Ovary (tissue), 9 donors: ENCODE measurements around the gene MYEF2. TPM values are rescaled to one million over a fixed set of nuclear protein-coding genes. Genes with fewer than 3 reads are reported as not detected.

Experiments used
- DNase-seq, 5 donors: peaks; one replicate each; pipeline ENCODE4 v3.0.0-alpha.2; 2019 to 2020
- H3K27ac ChIP-seq, 2 donors: fragments of 200-600 bp; one replicate each; pipeline versions ENCODE4 v1.5.1 to v1.8.0; 2019 to 2022
- H3K27me3 ChIP-seq: fragments of 200-600 bp; one replicate; pipeline ENCODE4 v1.8.0; 2022
- H3K36me3 ChIP-seq: fragments of 200-600 bp; sonication (generic); one replicate; pipeline ENCODE4 v1.5.1; 2019
- H3K4me1 ChIP-seq: one replicate; pipeline ENCODE4 v1.8.1; 2013; ENCODE audit warnings: mild to moderate bottlenecking, moderate library complexity; ENCODE audit not compliant: insufficient read depth
- H3K4me3 ChIP-seq: fragments of 200-600 bp; sonication (generic); one replicate; pipeline ENCODE4 v1.5.1; 2017
- H3K9me3 ChIP-seq, 2 donors: fragments of 200-600 bp in 1 of 2; sonication (generic) in 1 of 2; one replicate each; pipeline versions ENCODE4 v1.5.1 to v1.8.1; 2013 to 2019; ENCODE audit warnings: mild to moderate bottlenecking in 1 of 2, moderate library complexity in 1 of 2
- CTCF ChIP-seq, 3 donors: fragments of 450-650 bp in 2 of 3; fragments of 200-600 bp in 1 of 3; IDR thresholded peaks; one replicate each; pipeline versions ENCODE4 v1.5.1 to v1.8.0; 2016 to 2022; ENCODE audit warnings: antibody characterized with exemption in 3 of 3, mild to moderate bottlenecking in 1 of 3
- EP300 ChIP-seq: sonication (generic); formaldehyde crosslinking; IDR thresholded peaks from one replicate; pipeline ENCODE4 v1.6.1; 2017; ENCODE audit warnings: antibody characterized with exemption
- POLR2A ChIP-seq: fragments of 450-650 bp; IDR thresholded peaks from one replicate; pipeline ENCODE4 v1.6.1; 2017; ENCODE audit warnings: antibody characterized with exemption, mild to moderate bottlenecking, moderate library complexity
- WGBS, 3 donors: extraction: QIAGEN DNeasy Blood & Tissue Kit in 1 of 3; methylation state at CpG; one replicate each; pipeline versions ENCODE4 v1.1.5 to v1.1.7; 2013 to 2017; 5-methylcytosine and 5-hydroxymethylcytosine counted together
- intact Hi-C, 4 donors: fragments of 100-400 bp; cut with DNase I; formaldehyde crosslinking; loops; one replicate each; pipeline versions ENCODE4 v1.11.0 to v1.15.1; 2022 to 2023
- polyA plus RNA-seq, 2 donors: library from polyadenylated mRNA; stranded (reverse); fragments of 200-250 nt in 1 of 2; fragments of 350-450 nt in 1 of 2; fragmentation: Illumina TruSeq in 1 of 2; extraction: RNeasy Lipid Tissue Mini Kit (QIAGEN cat#74804) in 1 of 2; gene quantifications; one replicate each; pipeline ENCODE4 v1.2.3, GENCODE V29; 2013 to 2014
- total RNA-seq, 7 donors: library from RNA; depleted of rRNA in 2 of 7; stranded (reverse); fragments of >200 nt in 2 of 7; fragmentation: NEBNext Ultra II Directional in 3 of 7; extraction: Animal tissue kit (Norgen Biotek cat#: 25700) in 3 of 7; gene quantifications; one replicate each; pipeline versions ENCODE4 v1.1.0 to v1.2.4, GENCODE V29; 2016 to 2023
- donor health status: DM: no; HTN: no; CAD: no; lungs with moderate emphysema.
- donor health status: DM: no; HTN: no; CAD: no.
- donor health status: Bipolar disorder and iron deficiency.
- donor health status: DM: yes; HTN: yes; CAD: no.
- donor health status: DM: no; HTN: no; CAD: no.
- donor health status: DM: yes; HTN: yes; CAD: no.

The MYEF2 gene
- total and polyA plus RNA-seq, 9 donors = 1.4 to 38.9 (median 5.3) TPM

GRCh38 chr15:48121849-48122248 is 56.2 kb downstream of the MYEF2 start:
- no peak for DNase-seq
- no peaks in the 10 kb centered on the region for H3K9me3 ChIP-seq
- H3K4me3 ChIP-seq = no peak overlapping the region
- 76 to 85% (median 78%) methylated on average over 8 of the region's 8 CpGs for WGBS, 3 donors
- no peaks in the 10 kb centered on the region for H3K4me1 ChIP-seq
- intact Hi-C loops = no loop called here
- no peaks in the 10 kb centered on the region for H3K36me3 ChIP-seq
- no peak overlapping the region for H3K27ac ChIP-seq
- no peak for TF ChIP-seq CTCF (IDR thresholded peaks at IDR 0.05)
- no peak for TF ChIP-seq EP300
- no peak for TF ChIP-seq POLR2A
- H3K27me3 ChIP-seq = no peaks in the 10 kb centered on the region

GRCh38 chr15:48120745-48121144 is 57.4 kb downstream of the MYEF2 start, which contains the start of gene SLC24A5:
TSS of gene SLC24A5 (plus strand) at chr15:48120990. CDS start at chr15:48121045, 55 bp downstream.
- H3K27me3 ChIP-seq = no peaks in the 10 kb centered on the region
- H3K9me3 ChIP-seq = no peaks in the 10 kb centered on the region
- no peaks in the 10 kb centered on the region for H3K36me3 ChIP-seq
- intact Hi-C loops = no loop called here
- TF ChIP-seq EP300 = no peak
- no peak for TF ChIP-seq POLR2A
- no peak for TF ChIP-seq CTCF (IDR thresholded peaks at IDR 0.05)
- H3K4me1 ChIP-seq = no peaks in the 10 kb centered on the region
- no peak within 1 kb of the TSS for H3K27ac ChIP-seq
- no peak within 1 kb of the TSS for H3K4me3 ChIP-seq
- WGBS, 3 donors = 89 to 91% (median 89%) methylated on average over 6 of the region's 6 CpGs
- no peak for DNase-seq

- Histone ChIP-seq H3K4me1 (no peaks in the 10 kb centered on the region), H3K36me3 (no peaks in the 10 kb centered on the region), H3K27me3 (no peaks in the 10 kb centered on the region), H3K27ac (no peak overlapping the region), H3K4me3 (no peak overlapping the region), H3K9me3 (no peaks in the 10 kb centered on the region)
- 66 to 70% (median 66%) methylated on average over 5 of the region's 5 CpGs for WGBS, 3 donors
- intact Hi-C loops = no loop called here
- TF ChIP-seq POLR2A = no peak
- no peak for TF ChIP-seq EP300
- TF ChIP-seq CTCF (IDR thresholded peaks at IDR 0.05) = no peak
- no peak for DNase-seq
Measured at GRCh38 chr15:48119277-48119676, 58.8 kb downstream of the MYEF2 start.

- H3K4me1 ChIP-seq = no peaks in the 10 kb centered on the region
- H3K36me3 ChIP-seq = no peaks in the 10 kb centered on the region
- DNase-seq = no peak
- TF ChIP-seq POLR2A (no peak), CTCF (IDR thresholded peaks at IDR 0.05) (no peak)
- no peaks in the 10 kb centered on the region for H3K27me3 ChIP-seq
- no peak overlapping the region for H3K4me3 ChIP-seq
- 39 to 41% (median 40%) methylated on average over 6 of the region's 6 CpGs for WGBS, 3 donors
- no peak overlapping the region for H3K27ac ChIP-seq
- no peaks in the 10 kb centered on the region for H3K9me3 ChIP-seq
- intact Hi-C loops = no loop called here
Measured at GRCh38 chr15:48112242-48112641, 65.9 kb downstream of the MYEF2 start.
